DND-41 (cell line): ENCODE measurements around the gene CTSH.

Experiments
- EZH2 ChIP-seq: IDR thresholded peaks from 3 replicates; pipeline ENCODE4 v1.6.1; 2012; ENCODE audit warnings: borderline replicate concordance, low read depth, mild to moderate bottlenecking, moderate library complexity, low read length, inconsistent platforms; ENCODE audit not compliant: severe bottlenecking
- TF ChIP-seq, protein P1 (sequence below): IDR thresholded peaks from 2 replicates; pipeline ENCODE4 v1.5.1; 2012; ENCODE audit warnings: borderline replicate concordance, low read length, moderate library complexity, mild to moderate bottlenecking; ENCODE audit not compliant: poor library complexity, severe bottlenecking; ENCODE audit errors: extremely low read depth

DNA sequence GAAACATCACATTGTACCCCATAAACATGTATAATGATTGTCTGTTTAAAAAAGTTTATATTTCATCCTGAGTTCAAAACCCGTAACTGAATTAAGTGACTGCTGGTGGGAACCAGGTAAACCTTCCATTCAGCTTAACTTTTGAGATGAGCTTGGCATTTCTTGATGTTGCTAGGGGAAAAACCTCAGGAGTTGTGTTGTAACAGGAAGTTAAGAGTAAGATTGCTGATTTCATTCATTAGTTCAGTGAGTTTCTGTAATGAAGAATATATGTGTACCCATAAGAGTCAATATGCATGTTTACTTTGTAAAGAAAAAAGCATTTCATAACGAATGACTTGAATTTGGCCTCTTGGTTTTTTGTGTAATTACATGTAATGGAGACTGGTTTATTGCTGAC is 32.5 kb downstream of the CTSH start:
- TF ChIP-seq, protein P1, sequence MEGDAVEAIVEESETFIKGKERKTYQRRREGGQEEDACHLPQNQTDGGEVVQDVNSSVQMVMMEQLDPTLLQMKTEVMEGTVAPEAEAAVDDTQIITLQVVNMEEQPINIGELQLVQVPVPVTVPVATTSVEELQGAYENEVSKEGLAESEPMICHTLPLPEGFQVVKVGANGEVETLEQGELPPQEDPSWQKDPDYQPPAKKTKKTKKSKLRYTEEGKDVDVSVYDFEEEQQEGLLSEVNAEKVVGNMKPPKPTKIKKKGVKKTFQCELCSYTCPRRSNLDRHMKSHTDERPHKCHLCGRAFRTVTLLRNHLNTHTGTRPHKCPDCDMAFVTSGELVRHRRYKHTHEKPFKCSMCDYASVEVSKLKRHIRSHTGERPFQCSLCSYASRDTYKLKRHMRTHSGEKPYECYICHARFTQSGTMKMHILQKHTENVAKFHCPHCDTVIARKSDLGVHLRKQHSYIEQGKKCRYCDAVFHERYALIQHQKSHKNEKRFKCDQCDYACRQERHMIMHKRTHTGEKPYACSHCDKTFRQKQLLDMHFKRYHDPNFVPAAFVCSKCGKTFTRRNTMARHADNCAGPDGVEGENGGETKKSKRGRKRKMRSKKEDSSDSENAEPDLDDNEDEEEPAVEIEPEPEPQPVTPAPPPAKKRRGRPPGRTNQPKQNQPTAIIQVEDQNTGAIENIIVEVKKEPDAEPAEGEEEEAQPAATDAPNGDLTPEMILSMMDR, result no peak
- no peak for TF ChIP-seq EZH2
